Vagina (tissue), 2 donors: Measurements from ENCODE around the gene CCR9.

Experiments
- CTCF ChIP-seq, 3 experiments: fragments of 450-650 bp in 2 of 3; fragments of 200-600 bp in 1 of 3; sonication (generic) in 1 of 3; IDR thresholded peaks; one replicate each; pipeline ENCODE4 v1.5.1; 2017 to 2019; ENCODE audit warnings: antibody characterized with exemption in 3 of 3, mild to moderate bottlenecking in 2 of 3, moderate library complexity in 2 of 3
- POLR2A ChIP-seq, 2 donors: fragments of 450-650 bp; IDR thresholded peaks; one replicate each; pipeline ENCODE4 v1.6.1; 2017; ENCODE audit warnings: antibody characterized with exemption in 2 of 2, mild to moderate bottlenecking in 2 of 2, moderate library complexity in 2 of 2

- TF ChIP-seq CTCF (IDR thresholded peaks at IDR 0.05) (no peak), POLR2A (IDR thresholded peaks at IDR 0.05) (no peak)
Measured at GRCh38 chr3:45887759-45888511, 1.6 kb downstream of the CCR9 start.
